ENCODE results near the gene SIAH2.

SIAH2 gene

DNA sequence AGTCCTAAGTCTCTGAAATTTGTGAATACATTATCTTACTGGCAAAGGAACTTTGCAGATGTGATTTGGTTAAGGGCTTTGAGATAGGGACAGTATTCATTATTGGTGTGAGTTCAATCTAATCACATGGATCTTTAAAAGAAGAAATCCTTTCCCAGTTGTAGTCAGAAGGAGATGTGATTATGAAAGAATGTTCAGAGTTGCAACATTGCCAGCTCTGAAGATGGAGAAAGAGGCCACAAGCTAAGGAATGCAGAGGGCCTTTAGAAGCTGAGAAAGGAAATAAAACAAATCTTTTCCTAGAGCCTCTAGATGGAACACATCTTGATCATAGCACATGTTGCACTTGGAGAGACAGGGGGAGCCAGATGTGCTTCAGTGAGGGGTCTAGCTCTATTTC, 27.7 kb upstream of the SIAH2 start:
- H3K36me3 ChIP-seq (ENCODE audit: insufficient read depth, low read length): no peaks in the 10 kb centered on the region
- H3K27ac ChIP-seq (ENCODE audit: low read depth, low read length): no peak overlapping the region
- H3K4me1 ChIP-seq (ENCODE audit: insufficient read depth, low read length): no peaks in the 10 kb centered on the region
- no peaks in the 10 kb centered on the region for H3K27me3 ChIP-seq (ENCODE audit: control insufficient read depth in 1 of 2, insufficient read depth in 2 of 2, low read length in 2 of 2)
- H3K9me3 ChIP-seq (ENCODE audit: low read length): no peaks in the 10 kb centered on the region
- H3K9ac ChIP-seq (ENCODE audit: low read length): no peak overlapping the region
- no peak overlapping the region for H3K4me3 ChIP-seq (ENCODE audit: low read depth in 1 of 2, low read length in 2 of 2)

GRCh38 chr3:150789451-150789850, 26.5 kb upstream of the SIAH2 start:
- no peak overlapping the region for H3K4me3 ChIP-seq (ENCODE audit: low read depth in 1 of 2, low read length in 2 of 2)
- no peaks in the 10 kb centered on the region for H3K36me3 ChIP-seq (ENCODE audit: insufficient read depth, low read length)
- no peak overlapping the region for H3K27ac ChIP-seq (ENCODE audit: low read depth, low read length)
- no peaks in the 10 kb centered on the region for H3K4me1 ChIP-seq (ENCODE audit: insufficient read depth, low read length)
- H3K27me3 ChIP-seq (ENCODE audit: control insufficient read depth in 1 of 2, insufficient read depth in 2 of 2, low read length in 2 of 2): no peaks in the 10 kb centered on the region
- H3K9ac ChIP-seq (ENCODE audit: low read length): no peak overlapping the region
- H3K9me3 ChIP-seq (ENCODE audit: low read length): no peaks in the 10 kb centered on the region

DNA sequence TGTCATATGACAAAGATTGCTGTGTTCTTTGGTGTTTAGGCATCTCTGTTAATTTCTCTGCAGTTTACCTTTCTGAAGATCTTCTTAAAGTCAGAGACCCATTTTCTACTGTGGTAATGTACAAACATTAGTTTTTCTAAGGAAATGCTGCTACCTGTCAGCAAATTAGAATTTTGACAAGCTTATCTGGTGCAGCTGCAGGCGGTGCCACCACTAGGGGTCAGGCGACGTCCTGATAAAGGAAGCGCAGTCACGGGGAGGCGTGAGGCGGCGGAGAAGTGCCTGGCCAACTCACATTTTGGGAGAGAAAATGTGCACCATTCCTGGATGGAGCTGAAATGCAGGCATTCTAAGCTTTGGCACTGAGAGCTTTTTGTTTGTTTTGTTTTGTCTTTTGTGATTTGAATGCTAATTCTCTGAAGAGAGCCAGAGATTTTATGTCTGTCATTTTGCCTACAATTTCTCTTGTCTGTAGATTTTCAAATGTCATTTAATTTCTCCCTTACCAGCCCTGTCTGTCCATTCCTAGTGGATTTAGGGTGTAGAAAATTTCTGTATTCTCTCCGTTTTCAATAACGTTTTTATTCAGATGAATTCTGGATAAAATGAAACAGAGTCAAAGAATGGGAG, 24.9 kb upstream of the SIAH2 start:
- Histone ChIP-seq H3K4me1 (ENCODE audit: insufficient read depth, low read length) (no peaks in the 10 kb centered on the region), H3K27me3 (ENCODE audit: control insufficient read depth in 1 of 2, insufficient read depth in 2 of 2, low read length in 2 of 2) (no peaks in the 10 kb centered on the region), H3K36me3 (ENCODE audit: insufficient read depth, low read length) (no peaks in the 10 kb centered on the region), H3K4me3 (ENCODE audit: low read depth in 1 of 2, low read length in 2 of 2) (no peak overlapping the region), H3K9me3 (ENCODE audit: low read length) (no peaks in the 10 kb centered on the region), H3K27ac (ENCODE audit: low read depth, low read length) (no peak overlapping the region), H3K9ac (ENCODE audit: low read length) (no peak overlapping the region)

- Histone ChIP-seq H3K9ac (ENCODE audit: low read length) (no peak overlapping the region), H3K4me3 (ENCODE audit: low read depth in 1 of 2, low read length in 2 of 2) (no peak overlapping the region), H3K36me3 (ENCODE audit: insufficient read depth, low read length) (no peaks in the 10 kb centered on the region), H3K4me1 (ENCODE audit: insufficient read depth, low read length) (no peaks in the 10 kb centered on the region), H3K9me3 (ENCODE audit: low read length) (no peaks in the 10 kb centered on the region), H3K27ac (ENCODE audit: low read depth, low read length) (no peak overlapping the region), H3K27me3 (ENCODE audit: control insufficient read depth in 1 of 2, insufficient read depth in 2 of 2, low read length in 2 of 2) (no peaks in the 10 kb centered on the region)
Observed at GRCh38 chr3:150786791-150787190, 23.8 kb upstream of the SIAH2 start.

DNA sequence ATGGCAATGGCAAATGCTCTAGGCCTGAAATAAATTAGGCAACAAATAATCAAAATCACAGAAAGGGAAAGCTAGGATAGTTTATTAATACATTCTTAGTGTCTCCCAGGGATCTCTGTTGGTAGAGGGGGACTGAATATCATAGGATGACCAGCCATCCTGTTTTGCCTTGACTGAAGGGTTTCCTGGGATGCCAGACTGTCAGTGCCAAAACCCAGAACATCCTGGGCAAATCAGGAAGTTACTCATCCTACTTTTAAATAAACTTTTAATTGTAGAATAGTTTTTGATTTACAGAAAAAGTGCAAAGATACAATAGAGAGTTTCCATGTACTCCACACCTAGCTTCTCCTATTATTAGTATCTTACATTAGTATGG, 21.8 kb upstream of the SIAH2 start:
- Histone ChIP-seq H3K4me1 (ENCODE audit: insufficient read depth, low read length) (no peaks in the 10 kb centered on the region), H3K9ac (ENCODE audit: low read length) (no peak overlapping the region), H3K36me3 (ENCODE audit: insufficient read depth, low read length) (no peaks in the 10 kb centered on the region), H3K27me3 (ENCODE audit: control insufficient read depth in 1 of 2, insufficient read depth in 2 of 2, low read length in 2 of 2) (no peaks in the 10 kb centered on the region), H3K9me3 (ENCODE audit: low read length) (no peaks in the 10 kb centered on the region), H3K4me3 (ENCODE audit: low read depth in 1 of 2, low read length in 2 of 2) (no peak overlapping the region), H3K27ac (ENCODE audit: low read depth, low read length) (no peak overlapping the region)

GRCh38 chr3:150783920-150784746, 21.2 kb upstream of the SIAH2 start:
- H3K27me3 ChIP-seq (ENCODE audit: control insufficient read depth in 1 of 2, insufficient read depth in 2 of 2, low read length in 2 of 2): no peaks in the 10 kb centered on the region
- H3K9ac ChIP-seq (ENCODE audit: low read length): no peak overlapping the region
- H3K4me1 ChIP-seq (ENCODE audit: insufficient read depth, low read length): no peaks in the 10 kb centered on the region
- no peak overlapping the region for H3K27ac ChIP-seq (ENCODE audit: low read depth, low read length)
- H3K9me3 ChIP-seq (ENCODE audit: low read length): no peaks in the 10 kb centered on the region
- no peaks in the 10 kb centered on the region for H3K36me3 ChIP-seq (ENCODE audit: insufficient read depth, low read length)
- H3K4me3 ChIP-seq (ENCODE audit: low read depth in 1 of 2, low read length in 2 of 2): no peak overlapping the region

- no peaks in the 10 kb centered on the region for H3K4me1 ChIP-seq (ENCODE audit: insufficient read depth, low read length)
- H3K27me3 ChIP-seq (ENCODE audit: control insufficient read depth in 1 of 2, insufficient read depth in 2 of 2, low read length in 2 of 2): no peaks in the 10 kb centered on the region
- H3K27ac ChIP-seq (ENCODE audit: low read depth, low read length): no peak overlapping the region
- no peak overlapping the region for H3K9ac ChIP-seq (ENCODE audit: low read length)
- H3K9me3 ChIP-seq (ENCODE audit: low read length): no peaks in the 10 kb centered on the region
- no peaks in the 10 kb centered on the region for H3K36me3 ChIP-seq (ENCODE audit: insufficient read depth, low read length)
- no peak overlapping the region for H3K4me3 ChIP-seq (ENCODE audit: low read depth in 1 of 2, low read length in 2 of 2)
Observed at GRCh38 chr3:150783316-150783715, 20.3 kb upstream of the SIAH2 start.

DNA sequence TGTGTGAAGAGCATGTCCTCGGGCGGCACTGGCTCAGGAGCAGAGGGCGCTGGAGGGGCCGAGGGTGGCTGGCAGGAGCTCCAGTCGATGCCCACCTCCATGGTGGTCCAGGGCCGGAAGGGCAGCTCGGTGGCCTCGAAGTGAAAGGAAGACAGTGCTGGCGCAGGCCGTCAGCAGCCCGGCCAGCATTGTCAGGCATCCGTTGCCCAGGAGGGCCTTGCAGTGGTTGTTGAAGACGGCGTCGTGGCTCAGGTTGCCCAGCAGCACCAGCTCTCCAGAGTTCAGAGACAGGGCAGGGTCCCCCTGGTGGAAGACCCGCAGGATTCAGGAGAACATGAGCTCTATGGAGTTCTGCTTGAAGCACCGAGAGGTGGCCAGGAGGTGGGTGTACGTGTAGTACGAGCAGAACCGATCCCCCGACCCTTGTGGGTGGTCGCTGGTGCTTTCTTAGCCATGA, 16.5 kb upstream of the SIAH2 start:
- Histone ChIP-seq H3K4me3 (ENCODE audit: low read depth in 1 of 2, low read length in 2 of 2) (no peak overlapping the region), H3K9ac (ENCODE audit: low read length) (no peak overlapping the region), H3K27me3 (ENCODE audit: control insufficient read depth in 1 of 2, insufficient read depth in 2 of 2, low read length in 2 of 2) (no peaks in the 10 kb centered on the region), H3K27ac (ENCODE audit: low read depth, low read length) (no peak overlapping the region), H3K9me3 (ENCODE audit: low read length) (no peaks in the 10 kb centered on the region), H3K4me1 (ENCODE audit: insufficient read depth, low read length) (no peaks in the 10 kb centered on the region), H3K36me3 (ENCODE audit: insufficient read depth, low read length) (no peaks in the 10 kb centered on the region)

GRCh38 chr3:150778793-150779401, 15.9 kb upstream of the SIAH2 start:
- Histone ChIP-seq H3K9ac (ENCODE audit: low read length) (no peak overlapping the region), H3K4me1 (ENCODE audit: insufficient read depth, low read length) (no peaks in the 10 kb centered on the region), H3K27ac (ENCODE audit: low read depth, low read length) (no peak overlapping the region), H3K9me3 (ENCODE audit: low read length) (no peaks in the 10 kb centered on the region), H3K27me3 (ENCODE audit: control insufficient read depth in 1 of 2, insufficient read depth in 2 of 2, low read length in 2 of 2) (no peaks in the 10 kb centered on the region), H3K4me3 (ENCODE audit: low read depth in 1 of 2, low read length in 2 of 2) (no peak overlapping the region), H3K36me3 (ENCODE audit: insufficient read depth, low read length) (no peaks in the 10 kb centered on the region)

GRCh38 chr3:150775001-150775599, 12.1 kb upstream of the SIAH2 start:
- H3K9ac ChIP-seq (ENCODE audit: low read length): no peak overlapping the region
- no peaks in the 10 kb centered on the region for H3K36me3 ChIP-seq (ENCODE audit: insufficient read depth, low read length)
- H3K9me3 ChIP-seq (ENCODE audit: low read length): no peaks in the 10 kb centered on the region
- H3K4me3 ChIP-seq (ENCODE audit: low read depth in 1 of 2, low read length in 2 of 2): no peak overlapping the region
- no peaks in the 10 kb centered on the region for H3K27me3 ChIP-seq (ENCODE audit: control insufficient read depth in 1 of 2, insufficient read depth in 2 of 2, low read length in 2 of 2)
- no peaks in the 10 kb centered on the region for H3K4me1 ChIP-seq (ENCODE audit: insufficient read depth, low read length)
- H3K27ac ChIP-seq (ENCODE audit: low read depth, low read length): no peak overlapping the region

GRCh38 chr3:150773616-150774192, 10.7 kb upstream of the SIAH2 start:
- Histone ChIP-seq H3K27ac (ENCODE audit: low read depth, low read length) (no peak overlapping the region), H3K9ac (ENCODE audit: low read length) (no peak overlapping the region), H3K36me3 (ENCODE audit: insufficient read depth, low read length) (no peaks in the 10 kb centered on the region), H3K9me3 (ENCODE audit: low read length) (no peaks in the 10 kb centered on the region), H3K4me1 (ENCODE audit: insufficient read depth, low read length) (no peaks in the 10 kb centered on the region), H3K4me3 (ENCODE audit: low read depth in 1 of 2, low read length in 2 of 2) (no peak overlapping the region), H3K27me3 (ENCODE audit: control insufficient read depth in 1 of 2, insufficient read depth in 2 of 2, low read length in 2 of 2) (no peaks in the 10 kb centered on the region)
